DMS79 treated with DMSO at 0.1 percent for 48 hours (cell line): ENCODE measurements around the gene ROBO1.

Experiments
- DNase-seq: peaks from one replicate; lab custom pipeline; 2025; lab: John Stamatoyannopoulos, UW

The ROBO1 gene

DNA sequence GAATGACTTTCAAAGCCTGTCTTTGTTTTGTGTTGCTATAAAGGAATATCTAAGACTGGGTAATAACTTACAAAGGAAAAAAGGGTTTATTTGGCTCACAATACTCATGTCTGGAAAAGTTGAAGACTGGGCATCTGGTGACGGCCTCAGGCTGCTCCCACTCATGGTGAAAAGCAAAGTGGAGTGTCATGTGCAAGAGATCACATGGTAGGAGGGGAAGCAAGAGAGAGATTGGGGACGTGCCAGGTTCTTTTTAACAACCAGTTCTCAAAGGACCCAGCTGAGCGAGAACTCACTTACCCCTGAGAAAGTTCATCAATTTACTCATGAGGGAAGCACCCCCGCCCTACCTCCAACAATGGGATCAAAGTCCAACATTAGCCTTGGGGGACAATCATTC lies 929.4 kb downstream of the ROBO1 start:
- no peak for DNase-seq

DNA sequence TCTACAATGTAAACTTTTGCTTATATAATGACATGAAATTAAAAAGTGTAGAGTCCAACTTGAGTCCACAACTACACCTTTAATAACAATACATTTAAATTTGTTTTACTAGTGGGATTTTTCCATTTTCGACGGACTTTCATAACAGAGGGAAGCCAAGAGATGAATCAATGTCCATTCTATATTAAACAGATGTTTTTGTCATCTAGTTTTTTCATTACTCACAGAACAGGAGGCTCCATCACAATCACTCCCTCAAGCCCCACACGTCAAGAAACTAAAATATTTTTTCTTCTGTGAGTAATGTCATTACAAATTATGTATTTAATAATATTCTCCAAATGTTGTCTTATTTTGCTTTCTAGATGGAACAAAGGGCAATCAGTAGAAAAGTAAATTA lies 932.9 kb downstream of the ROBO1 start:
- no peak for DNase-seq

DNA sequence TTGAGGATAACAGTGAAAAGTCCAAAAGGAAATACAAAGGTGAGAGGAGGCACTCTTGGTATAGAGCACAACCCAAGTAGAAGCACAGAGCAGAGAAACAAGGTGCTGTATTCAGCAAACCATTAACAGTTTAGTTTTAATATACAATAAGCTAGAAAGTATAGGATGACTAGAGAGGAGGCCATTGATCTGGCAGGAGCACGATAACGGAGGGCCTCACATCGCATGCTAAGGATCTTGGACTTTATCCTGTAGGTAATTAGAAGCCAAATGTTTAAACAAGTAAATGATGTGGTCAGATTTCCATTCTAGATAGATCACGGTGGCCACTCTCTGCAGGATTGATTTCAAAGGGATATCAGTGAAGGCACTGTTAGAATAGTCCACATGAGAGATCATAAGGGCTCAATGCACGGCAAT lies 935.0 kb downstream of the ROBO1 start:
- DNase-seq = no peak

DNA sequence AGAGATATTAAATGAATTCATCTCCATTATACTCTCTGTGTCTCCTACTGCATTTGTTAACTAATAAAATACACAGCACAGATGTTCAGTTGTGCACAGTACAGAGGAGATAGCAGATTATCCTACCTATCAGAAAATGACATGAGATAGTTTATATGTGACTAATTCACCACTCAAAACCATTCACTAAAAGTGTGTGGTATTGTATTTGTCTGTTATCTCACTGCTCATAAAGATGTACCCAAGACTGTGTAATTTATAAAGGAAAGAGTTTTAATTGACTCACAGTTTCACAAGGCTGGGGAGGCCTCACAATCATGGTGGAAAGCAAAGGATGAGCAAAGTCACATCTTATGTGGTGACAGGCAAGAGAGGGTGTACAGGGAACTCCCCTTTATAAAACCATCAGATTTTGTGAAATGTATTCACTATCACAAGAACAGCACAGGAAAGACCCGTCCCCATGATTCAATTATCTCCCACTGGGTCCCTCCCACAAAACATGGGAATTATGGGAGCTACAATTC lies 936.3 kb downstream of the ROBO1 start:
- no peak for DNase-seq

DNA sequence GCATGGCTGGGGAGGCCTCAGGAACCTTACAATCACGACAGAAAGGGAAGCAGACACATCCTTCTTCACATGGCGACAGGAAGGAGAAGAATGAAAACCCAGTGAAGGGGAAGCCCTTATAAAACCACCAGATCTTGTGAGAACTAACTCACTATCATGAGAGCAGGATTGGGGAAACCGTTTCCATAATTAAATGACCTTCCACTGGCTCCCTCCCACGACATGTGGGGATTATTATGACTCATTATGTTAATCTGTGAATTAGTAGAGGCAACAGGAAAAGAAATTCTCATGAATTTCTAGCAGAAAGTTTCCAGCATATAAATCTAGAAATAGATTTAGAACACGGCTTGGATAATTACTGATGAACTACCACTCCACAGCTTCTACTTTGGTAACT lies 937.3 kb downstream of the ROBO1 start:
- DNase-seq = no peak

DNA sequence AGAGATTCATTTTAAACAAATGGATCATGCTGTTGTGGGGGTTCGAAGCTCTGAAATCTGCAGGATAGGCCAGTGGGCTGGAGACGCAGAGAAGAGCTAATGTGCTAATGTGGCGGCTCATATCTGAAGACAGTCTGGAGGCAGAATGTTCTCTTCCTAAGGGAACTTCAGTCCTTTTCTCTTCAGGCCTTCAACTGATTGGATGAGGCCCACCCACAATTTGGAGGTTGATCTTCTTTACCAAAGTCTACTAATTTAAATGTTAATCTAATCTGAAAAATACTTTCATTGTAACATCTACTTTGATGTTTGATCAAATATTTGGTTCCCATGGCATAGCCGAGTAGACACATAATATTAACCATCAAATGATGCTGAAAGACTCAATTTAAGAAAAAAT lies 940.2 kb downstream of the ROBO1 start:
- DNase-seq = no peak

DNA sequence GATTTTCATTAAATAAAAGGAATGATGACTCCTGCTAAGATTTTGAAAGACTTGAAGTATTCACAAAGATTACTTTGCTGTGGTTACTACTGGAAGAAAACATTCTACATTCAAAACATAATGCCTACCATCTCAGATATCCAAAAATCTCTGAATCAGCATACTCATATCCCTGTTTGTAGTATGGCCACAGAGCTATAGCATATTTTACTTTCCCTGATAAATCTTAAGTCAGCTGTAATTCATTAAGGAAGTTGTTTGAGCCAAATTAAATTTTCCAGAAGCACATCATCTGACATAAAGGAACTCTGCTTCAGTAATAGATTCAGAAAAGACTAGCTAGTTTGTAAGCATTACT lies 942.0 kb downstream of the ROBO1 start:
- DNase-seq = no peak

DNA sequence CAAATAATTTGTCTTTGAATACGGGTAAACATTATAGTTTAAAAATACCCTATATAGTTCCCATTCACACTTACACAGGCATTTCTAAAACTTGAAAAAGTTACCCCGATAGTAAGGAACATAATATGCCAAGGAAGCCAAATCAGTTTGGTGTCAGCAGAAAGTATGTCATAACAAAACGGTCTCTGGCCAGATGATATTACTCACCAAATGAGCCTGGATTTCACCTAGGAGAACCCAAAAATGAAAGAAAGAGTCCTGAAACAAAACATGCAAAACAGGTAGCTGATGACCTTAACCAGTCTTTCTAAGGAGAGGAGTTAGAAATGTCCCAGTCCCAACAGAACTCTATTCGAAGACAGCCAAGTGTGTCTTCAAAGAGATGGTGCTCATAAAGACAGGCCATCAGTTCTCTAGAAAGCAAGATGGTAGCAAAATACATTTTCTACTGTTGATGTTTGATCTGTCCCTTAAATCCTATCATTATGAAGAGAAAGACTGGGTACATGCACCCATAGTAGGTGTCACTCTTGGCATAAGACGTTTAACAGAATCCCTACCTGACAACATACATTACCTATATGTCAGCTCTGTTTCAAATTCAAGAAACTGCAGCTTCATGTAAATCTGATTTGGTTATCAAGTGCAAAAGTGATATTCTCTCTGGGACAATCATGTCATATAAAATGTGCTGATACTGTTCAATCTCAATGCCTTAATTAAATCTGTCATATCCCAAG lies 942.5 kb downstream of the ROBO1 start:
- no peak for DNase-seq

DNA sequence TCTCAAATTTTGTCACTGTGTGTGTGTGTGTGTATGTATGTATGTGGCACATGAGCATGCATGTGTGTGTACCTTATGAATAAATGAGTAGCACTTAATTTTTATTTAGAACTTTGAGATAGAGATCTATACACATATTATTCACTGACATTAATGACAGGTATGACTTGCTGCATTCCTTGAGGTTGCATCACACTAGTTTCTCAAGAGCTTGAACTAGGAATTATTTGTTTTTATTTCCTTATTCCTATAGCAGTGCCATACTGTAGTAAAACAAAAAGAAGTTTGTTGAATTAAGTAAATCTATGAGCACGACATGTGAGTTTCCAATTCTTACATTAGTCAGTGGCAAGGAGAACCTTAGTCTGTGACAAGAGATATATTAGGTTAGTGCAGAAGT lies 943.9 kb downstream of the ROBO1 start:
- no peak for DNase-seq

DNA sequence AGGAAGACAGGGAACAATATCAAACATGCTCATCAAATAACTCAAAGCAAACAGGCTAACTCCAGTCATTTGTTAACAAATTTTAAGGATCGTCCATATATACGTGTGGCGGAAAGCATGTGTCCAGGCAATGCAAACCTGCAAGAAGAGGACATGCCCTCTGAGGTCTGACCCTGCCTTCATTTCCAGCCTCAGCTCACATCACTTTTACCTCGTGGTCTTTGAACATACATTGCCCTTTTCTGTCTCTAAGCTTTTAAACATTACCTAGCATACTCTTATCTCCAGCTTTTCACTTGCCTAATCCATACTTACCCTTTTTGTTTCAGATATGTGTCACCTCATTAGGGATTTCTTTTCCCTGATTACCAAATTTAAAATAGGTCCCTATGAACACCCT lies 944.4 kb downstream of the ROBO1 start:
- DNase-seq = no peak

DNA sequence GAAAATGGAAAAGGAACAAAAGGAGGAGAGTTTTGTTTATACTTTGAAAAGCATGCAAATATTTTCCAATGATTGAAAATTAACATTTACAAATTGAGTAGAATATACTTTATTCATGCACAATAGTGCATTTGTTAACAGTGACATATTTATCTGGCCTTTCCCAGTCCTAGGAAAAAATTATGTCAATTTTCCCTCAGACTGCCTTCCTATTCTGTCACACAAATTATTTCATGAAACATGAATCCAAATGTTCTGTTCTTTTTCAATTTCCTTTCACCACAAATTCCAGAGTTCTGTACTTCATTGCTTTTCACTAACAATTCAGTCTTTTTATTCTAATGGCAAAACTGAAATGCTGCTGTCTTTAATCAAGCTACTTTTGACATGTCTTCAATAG lies 945.1 kb downstream of the ROBO1 start:
- no peak for DNase-seq

DNA sequence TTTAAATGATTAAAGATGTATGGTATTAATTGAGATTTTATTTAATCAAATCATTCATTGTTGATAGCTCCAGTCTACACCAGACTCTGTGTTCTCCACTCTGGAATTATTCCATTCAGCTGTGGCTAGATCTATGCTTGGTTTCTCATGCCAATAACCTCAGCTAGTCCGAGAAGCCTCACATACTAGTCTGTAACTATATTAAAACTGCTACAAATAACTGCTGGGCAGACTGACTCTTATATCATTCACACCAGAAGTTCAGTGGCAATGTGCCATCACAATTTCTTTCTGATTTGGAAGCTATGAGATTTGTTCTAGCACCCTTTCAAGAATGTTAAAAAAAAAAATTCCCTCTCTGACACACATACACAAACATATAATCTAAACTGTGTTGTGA lies 947.3 kb downstream of the ROBO1 start:
- DNase-seq = no peak

DNA sequence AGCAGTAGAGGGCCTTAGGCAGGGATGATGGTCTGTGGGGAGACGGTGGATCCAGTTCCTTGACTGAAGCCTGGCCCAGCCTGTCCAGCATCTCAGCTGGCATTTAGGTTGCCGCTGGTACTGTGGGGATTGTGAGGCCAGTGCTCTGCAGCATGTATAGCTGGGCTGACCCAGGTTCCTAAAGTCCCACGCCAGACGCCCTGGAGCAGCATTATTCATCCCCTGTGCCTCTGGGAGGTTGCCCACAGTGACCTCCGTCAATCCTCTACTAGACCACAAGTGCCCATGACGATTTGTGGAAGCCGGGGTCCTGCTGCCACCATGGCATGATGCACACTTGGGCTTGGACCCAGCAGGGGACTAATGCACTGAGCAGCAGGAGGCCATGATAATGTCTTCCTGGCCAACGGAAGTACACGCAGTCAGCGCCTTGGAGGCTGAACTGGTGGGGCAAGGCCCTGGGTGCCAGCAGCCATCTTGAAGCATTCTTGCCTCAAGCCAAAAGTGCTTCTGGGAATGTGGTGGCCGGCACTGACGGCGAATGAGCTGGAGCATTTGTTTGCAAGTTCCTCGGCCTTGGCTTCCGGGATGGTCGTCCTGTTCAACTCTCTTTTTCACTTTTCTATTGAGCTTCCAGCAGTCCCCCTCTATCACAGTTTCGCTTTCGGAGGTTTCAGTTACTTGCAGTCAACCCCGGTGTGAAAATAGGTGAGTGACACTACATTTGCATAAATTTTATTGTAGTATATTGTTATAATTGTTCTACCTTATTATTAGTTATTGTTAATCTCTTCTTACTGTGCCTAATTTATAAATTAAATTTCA lies 949.4 kb downstream of the ROBO1 start:
- DNase-seq = no peak

DNA sequence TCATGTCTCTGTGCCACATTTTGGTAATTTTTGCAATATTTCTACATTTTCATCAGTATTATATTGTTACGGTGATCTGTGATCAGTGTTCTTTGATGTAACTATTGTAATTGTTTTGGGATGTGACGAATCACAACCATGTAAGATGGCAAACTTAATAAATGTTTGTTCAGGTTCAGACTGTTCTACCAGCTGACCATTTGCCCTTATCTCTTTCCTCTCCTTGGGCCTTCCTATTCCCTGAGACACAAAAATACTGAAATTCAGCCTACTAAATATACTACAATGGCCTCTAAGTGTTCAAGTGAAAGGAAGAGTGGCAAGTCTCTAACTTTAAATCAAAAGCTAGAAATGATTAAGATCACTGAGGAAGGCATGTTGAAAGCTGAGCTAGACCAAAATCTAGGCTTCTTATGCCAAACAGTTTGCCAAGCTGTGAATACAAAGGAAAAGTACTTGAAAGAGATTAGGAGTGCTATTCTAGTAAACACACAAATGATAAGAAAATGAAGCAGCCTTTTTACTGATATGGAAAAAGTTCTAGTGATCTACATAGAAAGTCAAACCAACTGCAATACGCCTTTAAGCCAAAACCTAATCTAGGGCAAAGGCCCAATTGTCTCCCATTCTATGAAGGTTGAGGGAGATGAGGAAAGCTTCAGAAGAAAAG lies 952.8 kb downstream of the ROBO1 start:
- DNase-seq = no peak

DNA sequence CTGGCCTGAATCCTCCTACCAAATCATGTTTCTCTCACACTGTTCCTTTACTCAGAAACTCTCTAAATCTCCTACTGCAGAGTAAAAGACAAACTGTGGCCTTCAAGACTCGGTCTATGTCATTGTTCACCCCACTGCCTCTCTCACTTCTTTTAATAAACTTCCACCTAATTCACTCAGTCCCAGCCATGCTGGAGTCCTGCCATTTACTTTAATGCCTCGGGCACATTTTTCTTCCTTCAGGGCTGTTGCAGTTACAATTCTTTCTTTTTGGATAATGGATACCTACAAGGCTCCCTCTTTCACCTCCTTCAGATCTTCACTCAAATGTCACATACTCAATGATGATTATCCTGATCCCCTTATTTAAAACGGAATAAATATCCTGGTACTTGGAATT lies 955.6 kb downstream of the ROBO1 start:
- DNase-seq = no peak

DNA sequence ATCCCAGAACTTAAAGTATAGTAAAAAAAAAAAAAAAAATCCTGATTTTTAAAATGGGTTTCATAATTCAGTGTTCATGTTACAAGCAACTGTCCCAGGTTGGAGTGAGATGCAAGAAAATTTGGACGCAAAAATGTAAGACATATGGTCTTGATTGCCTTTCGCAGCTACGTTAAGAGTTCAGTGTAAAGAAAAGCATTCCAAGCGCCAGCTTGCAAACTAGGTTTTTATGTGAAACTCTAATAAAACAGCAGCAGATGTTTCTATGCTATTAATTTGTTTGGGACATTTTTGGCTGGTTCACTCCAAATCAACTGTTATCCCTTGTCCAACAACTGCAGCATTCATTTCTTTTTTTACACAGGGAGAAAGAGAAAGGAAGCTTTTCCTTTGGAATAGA lies 957.8 kb downstream of the ROBO1 start:
- no peak for DNase-seq

DNA sequence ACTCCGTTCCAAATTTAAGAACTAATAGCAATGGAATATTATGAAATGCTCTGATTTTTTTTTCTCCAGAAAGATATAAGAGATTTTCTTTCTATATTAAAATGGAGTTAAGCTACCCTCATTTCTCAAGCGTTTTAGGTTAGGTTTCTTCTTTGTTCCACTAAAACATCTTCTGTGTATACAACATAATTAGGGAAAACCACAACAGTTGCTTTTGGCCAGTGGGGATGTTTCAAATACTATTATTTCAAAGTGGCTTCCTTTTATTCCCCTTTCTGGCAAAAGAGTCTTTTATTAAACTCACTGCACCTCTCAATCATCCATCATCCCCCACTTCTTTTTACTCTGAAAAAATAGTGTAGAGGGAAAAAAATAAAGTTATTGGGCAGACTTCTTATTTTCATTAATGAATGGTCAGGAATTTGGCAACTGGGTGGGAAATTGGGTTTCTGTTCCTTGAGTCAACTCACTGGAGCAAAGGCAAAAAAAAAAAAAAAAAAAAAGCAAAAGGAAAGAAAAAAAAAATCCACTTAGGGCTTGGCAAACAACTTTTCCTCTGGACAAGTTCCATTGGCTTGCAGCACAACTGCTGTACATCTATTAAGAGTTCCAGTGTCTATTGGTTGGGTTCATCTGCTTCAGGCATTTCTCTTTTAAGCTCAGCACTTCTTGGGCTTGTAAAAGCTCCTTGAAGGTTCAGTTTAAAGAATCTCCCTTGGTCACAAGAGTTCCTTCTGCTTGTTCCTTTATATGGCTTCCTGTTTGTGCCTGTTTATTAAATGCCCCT lies 963.4 kb downstream of the ROBO1 start:
- DNase-seq = no peak

DNA sequence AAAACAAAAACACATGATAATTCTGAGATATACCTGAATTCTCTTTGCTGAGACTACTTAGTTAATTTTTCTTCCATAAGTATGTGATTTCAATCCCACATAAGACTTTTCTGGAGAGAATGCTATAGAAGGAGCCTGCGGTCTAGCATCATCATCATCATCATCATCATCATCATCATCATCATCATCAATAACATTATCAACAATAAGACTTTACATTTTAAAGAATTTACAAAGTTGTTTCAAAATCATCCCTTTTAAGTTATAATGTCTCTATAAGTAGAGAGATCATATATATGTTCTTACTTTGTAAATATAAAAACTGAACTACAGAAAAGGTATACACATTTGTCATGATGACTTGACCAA lies 965.3 kb downstream of the ROBO1 start:
- no peak for DNase-seq

DNA sequence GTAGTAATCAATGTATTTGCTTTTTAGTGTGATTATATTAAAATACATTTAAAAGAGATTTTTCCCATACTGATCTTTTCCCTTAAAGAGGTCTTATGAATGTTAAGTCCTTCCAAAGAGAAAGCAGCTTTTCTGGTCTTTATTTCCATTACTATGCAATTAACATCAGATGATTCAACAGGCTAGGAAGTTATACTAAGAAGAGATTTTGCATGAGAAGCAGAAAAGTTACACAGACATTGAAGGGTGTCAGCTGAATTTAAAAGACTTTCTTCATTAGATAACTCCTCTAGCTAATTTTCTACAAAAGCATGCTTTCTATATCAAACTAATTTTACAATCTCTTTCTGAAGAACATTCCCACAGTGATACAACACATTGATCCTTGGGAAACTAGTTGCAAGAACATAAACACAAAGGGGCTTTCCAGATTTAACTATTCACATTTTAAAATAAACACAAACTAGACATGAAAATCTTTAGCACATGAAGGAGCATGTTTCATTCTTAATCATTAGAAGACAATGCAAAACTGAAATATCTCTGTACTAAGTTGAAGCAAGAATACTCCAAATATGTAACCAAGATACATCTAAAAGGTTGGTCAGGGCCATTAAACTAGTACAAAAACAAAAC lies 965.8 kb downstream of the ROBO1 start:
- no peak for DNase-seq

DNA sequence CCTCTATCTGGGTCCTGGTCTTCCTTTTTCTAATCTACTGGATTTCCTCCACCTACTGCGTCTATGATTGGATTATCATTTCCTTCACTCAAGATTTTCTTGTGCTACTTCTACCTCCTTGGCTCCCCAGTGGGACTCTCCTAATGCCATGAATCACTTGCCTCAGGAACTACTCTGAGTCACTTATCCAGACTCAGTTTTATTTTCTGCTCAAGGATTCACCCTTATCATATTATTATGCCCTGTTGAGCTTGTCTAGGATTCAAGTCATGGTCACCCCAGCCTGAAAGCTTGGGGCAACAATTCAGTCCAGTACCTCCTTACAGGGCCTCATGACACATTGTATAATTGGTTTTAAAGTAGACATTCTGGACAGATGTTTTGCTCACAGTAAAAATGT lies 968.1 kb downstream of the ROBO1 start:
- DNase-seq = no peak

DNA sequence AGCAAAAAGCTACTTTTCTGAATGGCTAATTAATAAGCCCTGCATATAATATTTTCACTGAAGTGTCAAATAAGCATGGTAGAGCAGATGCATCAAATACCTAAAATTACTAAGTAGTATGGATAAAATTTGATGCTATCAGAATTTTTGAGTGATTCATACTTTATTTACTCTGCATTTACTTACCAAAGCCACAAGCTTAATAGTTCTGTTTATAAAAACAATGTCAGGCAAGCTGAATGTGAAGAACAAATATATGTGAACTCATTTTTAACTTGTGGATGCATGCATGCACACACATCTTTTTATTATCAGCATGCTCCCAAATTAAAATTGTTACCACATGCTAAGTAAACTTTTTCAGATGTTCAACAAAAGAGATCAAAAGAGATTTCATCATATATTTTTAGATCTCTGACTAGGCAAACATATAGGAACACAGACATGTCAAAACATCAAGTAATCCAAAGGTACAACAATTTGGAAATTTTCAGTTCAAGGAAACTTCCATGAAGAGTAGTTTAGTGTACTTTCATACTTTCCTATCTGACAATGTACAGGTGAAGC lies 969.4 kb downstream of the ROBO1 start:
- DNase-seq = no peak
